B cell (primary cell): ENCODE measurements around the gene MICAL3. TPM values are rescaled to one million over a fixed set of nuclear protein-coding genes. Genes with fewer than 3 reads are reported as not detected.

Experiments used
- ATAC-seq: fragments of 200-7000 bp; cut with Tn5 transposase; one replicate; pipeline ENCODE4 v1.10.0; 2021; ENCODE audit warnings: low read depth, mild to moderate bottlenecking, moderate number of reproducible peaks, moderate library complexity
- CTCF ChIA-PET: fragments of 350-600 bp; sonication (Branson Sonifier 250); formaldehyde crosslinking; loops from one replicate; lab custom pipeline; 2021; ENCODE audit warnings: antibody characterized with exemption, inconsistent platforms; lab: Charles Lee
- POLR2A ChIA-PET: fragments of 350-600 bp; sonication (Branson Sonifier 250); formaldehyde crosslinking; loops from one replicate; lab custom pipeline; 2021; ENCODE audit warnings: antibody characterized with exemption; lab: Charles Lee
- DNase-seq: peaks from one replicate; pipeline ENCODE4 v3.0.0; 2013
- H2AFZ ChIP-seq: 2 replicates; pipeline ENCODE4 v1.6.1; 2012; ENCODE audit warnings: mild to moderate bottlenecking, low read depth, low read length; ENCODE audit not compliant: insufficient read depth, poor library complexity, severe bottlenecking
- H3K27ac ChIP-seq, 2 donors: 1 replicate in 1 of 2; 2 replicates in 1 of 2; pipeline ENCODE4 v1.5.1; 2012 to 2013; ENCODE audit warnings: low read length in 2 of 2, mild to moderate bottlenecking in 2 of 2, moderate library complexity in 1 of 2
- H3K27me3 ChIP-seq, 4 experiments: fragments of 200-600 bp in 1 of 4; sonication (generic) in 1 of 4; replicated peaks in 1 of 4; 1 replicate in 2 of 4; 2 replicates in 2 of 4; pipeline versions ENCODE4 v1.6.1 to v1.7.0; 2013 to 2016; ENCODE audit warnings: low read length in 3 of 4, mild to moderate bottlenecking in 2 of 4, mixed read lengths in 1 of 4, moderate library complexity in 1 of 4; ENCODE audit not compliant: insufficient read depth in 4 of 4, control insufficient read depth in 3 of 4; ENCODE audit errors: control extremely low read depth in 1 of 4
- H3K36me3 ChIP-seq, 2 experiments: replicated peaks in 1 of 2; 1 replicate in 1 of 2; 2 replicates in 1 of 2; pipeline versions ENCODE4 v1.6.1 to v1.7.1; 2013; ENCODE audit warnings: low read length in 1 of 2; ENCODE audit not compliant: insufficient read depth in 2 of 2, control insufficient read depth in 1 of 2; ENCODE audit errors: control extremely low read depth in 1 of 2, extremely low read depth in 1 of 2
- H3K4me1 ChIP-seq, 2 donors: fragments of 200-600 bp in 1 of 2; sonication (generic) in 1 of 2; 1 replicate in 1 of 2; 2 replicates in 1 of 2; pipeline versions ENCODE4 v1.5.1 to v1.6.1; 2013 to 2017; ENCODE audit warnings: low read length in 2 of 2; ENCODE audit not compliant: control insufficient read depth in 2 of 2, insufficient read depth in 2 of 2
- H3K4me2 ChIP-seq: replicated peaks from 2 replicates; pipeline ENCODE3; 2012; ENCODE audit warnings: mild to moderate bottlenecking, low read depth, low read length; ENCODE audit not compliant: poor library complexity, severe bottlenecking
- H3K4me3 ChIP-seq, 5 experiments: fragments of 200-600 bp in 1 of 5; sonication (generic) in 1 of 5; 1 replicate in 3 of 5; 2 replicates in 2 of 5; pipeline versions ENCODE4 v1.5.1 to v1.7.0; 2011 to 2016; ENCODE audit warnings: low read length in 4 of 5, mild to moderate bottlenecking in 4 of 5, low read depth in 2 of 5, control low read depth in 1 of 5, moderate library complexity in 1 of 5; ENCODE audit not compliant: insufficient read depth in 1 of 5; ENCODE audit errors: control extremely low read depth in 1 of 5, extremely low read depth in 1 of 5
- H3K79me2 ChIP-seq: fragments of 200-600 bp; sonication (generic); one replicate; pipeline ENCODE4 v1.6.0; 2016; ENCODE audit warnings: low read length; ENCODE audit not compliant: control insufficient read depth, insufficient read depth
- H3K9ac ChIP-seq: fragments of 200-600 bp; sonication (generic); 2 replicates; pipeline ENCODE4 v1.6.1; 2017; ENCODE audit warnings: mild to moderate bottlenecking, low read length, moderate library complexity
- H3K9me3 ChIP-seq, 3 donors: one replicate each; pipeline versions ENCODE4 v1.6.1 to v1.7.1; 2013; ENCODE audit warnings: low read length in 2 of 3; ENCODE audit not compliant: control insufficient read depth in 2 of 3, insufficient read depth in 1 of 3; ENCODE audit errors: control extremely low read depth in 1 of 3
- H4K20me1 ChIP-seq: 2 replicates; pipeline ENCODE4 v1.6.0; 2012; ENCODE audit warnings: mild to moderate bottlenecking, low read length; ENCODE audit not compliant: insufficient read depth, control insufficient read depth, poor library complexity, severe bottlenecking
- H3K27ac Mint-ChIP-seq: one replicate; pipeline ENCODE4 v1.8.0; 2021; ENCODE audit warnings: mixed read lengths
- H3K27me3 Mint-ChIP-seq: one replicate; pipeline ENCODE4 v1.8.0; 2021; ENCODE audit warnings: mixed read lengths
- H3K4me1 Mint-ChIP-seq: one replicate; pipeline ENCODE4 v1.8.0; 2021; ENCODE audit warnings: mixed read lengths
- H3K4me3 Mint-ChIP-seq: one replicate; pipeline ENCODE4 v1.8.0; 2021; ENCODE audit warnings: mixed read lengths
- H3K9me3 Mint-ChIP-seq: one replicate; pipeline ENCODE4 v1.8.0; 2022; ENCODE audit warnings: mixed read lengths; ENCODE audit not compliant: insufficient read depth
- CTCF ChIP-seq: fragments of 200-600 bp; IDR thresholded peaks from one replicate; pipeline ENCODE4 v1.8.0; 2022; ENCODE audit warnings: antibody characterized with exemption, mild to moderate bottlenecking
- EZH2 ChIP-seq: IDR thresholded peaks from 2 replicates; pipeline ENCODE4 v1.6.1; 2012; ENCODE audit warnings: borderline replicate concordance, low read depth, mild to moderate bottlenecking, moderate library complexity, low read length; ENCODE audit not compliant: insufficient read depth, poor library complexity, severe bottlenecking
- WGBS: methylation state at CpG from one replicate; pipeline ENCODE4 v1.1.5; 2013; ENCODE audit warnings: missing lambda C conversion rate; ENCODE audit not compliant: insufficient coverage; 5-methylcytosine and 5-hydroxymethylcytosine counted together
- intact Hi-C: fragments of 100-400 bp; cut with micrococcal nuclease; formaldehyde crosslinking; loops from one replicate; pipeline ENCODE4 v1.10.0; 2022
- polyA plus RNA-seq: library from polyadenylated mRNA; depleted of rRNA; stranded (reverse); fragments of >200 nt; gene quantifications from 2 replicates; pipeline ENCODE4 v1.2.3, GENCODE V29; 2012
- total RNA-seq, 2 donors: library from RNA; stranded (reverse); fragments of 120-200 nt in 1 of 2; gene quantifications; 1 replicate in 1 of 2; 2 replicates in 1 of 2; pipeline versions ENCODE4 v1.2.3 to v1.2.4, GENCODE V29; 2013 to 2022

The MICAL3 gene
- total and polyA plus RNA-seq, 2 donors (not counting 1 experiment from before 2014, with no cell fraction given), result 50.5 to 253 TPM

- ATAC-seq (no peak), DNase-seq (no peak)
- Histone ChIP-seq H3K79me2 (peaks cover 11% of the 10 kb centered on the region), H3K27me3 (no peaks in the 10 kb centered on the region), H2AFZ (no peak overlapping the region), H3K9ac (no peak overlapping the region), H3K4me3 (no peak overlapping the region), H3K9me3 (no peaks in the 10 kb centered on the region), H4K20me1 (peaks cover 37% of the 10 kb centered on the region), H3K36me3 (peaks cover 0 to 80% of the 10 kb centered on the region in 2 experiments), H3K27ac (no peak overlapping the region), H3K4me2 (no peak overlapping the region), H3K4me1 (no peaks in the 10 kb centered on the region)
- H3K9me3 Mint-ChIP-seq, result no peaks in the 10 kb centered on the region
- ChIA-PET CTCF (interaction anchor here (1.3 to 1.7 kb wide), 2 partner anchors 81 to 239 kb away, joined by 3 to 7 read pairs; no protein-coding TSS in a partner anchor), POLR2A (no interaction called here)
- intact Hi-C loops, result no loop called here
- TF ChIP-seq CTCF, result no peak
- no peak for TF ChIP-seq EZH2
- no peaks in the 10 kb centered on the region for H3K27me3 Mint-ChIP-seq
- no peak overlapping the region for H3K27ac Mint-ChIP-seq
- H3K4me3 Mint-ChIP-seq, result no peak overlapping the region
- 92% methylated on average over 14 of the region's 14 CpGs for WGBS
- H3K4me1 Mint-ChIP-seq, result no peaks in the 10 kb centered on the region
These were observed 187.2 kb downstream of the MICAL3 start for GRCh38 chr22:17836992-17837742.

GRCh38 chr22:17835256-17835655 lies 189.1 kb downstream of the MICAL3 start:
- ATAC-seq (no peak), DNase-seq (no peak)
- H3K36me3 ChIP-seq, result peaks cover 0 to 79% of the 10 kb centered on the region in 2 experiments
- peaks cover under 1% of the 10 kb centered on the region for H3K4me1 Mint-ChIP-seq
- H3K4me2 ChIP-seq, result no peak overlapping the region
- TF ChIP-seq CTCF, result no peak
- no peak for TF ChIP-seq EZH2
- no peak overlapping the region for H3K4me3 Mint-ChIP-seq
- H3K79me2 ChIP-seq, result peaks cover 7% of the 10 kb centered on the region
- peaks cover 31% of the 10 kb centered on the region for H4K20me1 ChIP-seq
- no peaks in the 10 kb centered on the region for H3K9me3 Mint-ChIP-seq
- H3K27ac ChIP-seq, result no peak overlapping the region
- CTCF ChIA-PET, result interaction anchor here (1.4 to 2.0 kb wide), 2 partner anchors 93 to 241 kb away, joined by 4 to 12 read pairs; no protein-coding TSS in a partner anchor
- no peaks in the 10 kb centered on the region for H3K27me3 Mint-ChIP-seq
- no peak overlapping the region for H3K4me3 ChIP-seq
- no peak overlapping the region for H3K27ac Mint-ChIP-seq
- H3K4me1 ChIP-seq, result peaks cover 0 to under 1% of the 10 kb centered on the region in 2 donors
- POLR2A ChIA-PET, result no interaction called here
- H3K27me3 ChIP-seq, result no peaks in the 10 kb centered on the region
- H2AFZ ChIP-seq, result no peak overlapping the region
- WGBS, result 99% methylated on average over 5 of the region's 6 CpGs
- H3K9ac ChIP-seq, result no peak overlapping the region
- no peaks in the 10 kb centered on the region for H3K9me3 ChIP-seq
- intact Hi-C loops, result no loop called here
